ENCODE results near the gene SLC26A2. TPM values are rescaled to one million over a fixed set of nuclear protein-coding genes. Genes with fewer than 3 reads are reported as not detected.

The SLC26A2 gene
- total and polyA plus RNA-seq, 2 of the 8 experiments (the other 6 are each of a cell fraction or from before 2014, with no cell fraction given) = 3.7 to 11.4 TPM

- H4K5ac ChIP-seq (ENCODE audit: insufficient read length, low read depth, low read length) = no peak overlapping the region
- no peak overlapping the region for H3K23ac ChIP-seq (ENCODE audit: insufficient read length)
- no peak overlapping the region for H2BK120ac ChIP-seq (replicated peaks; ENCODE audit: low read depth, low read length)
- no peak overlapping the region for H2AFZ ChIP-seq (ENCODE audit: low read length)
- H3K27me3 ChIP-seq (replicated peaks in 1 of 4; ENCODE audit: control insufficient read depth in 3 of 4, extremely low read depth in 1 of 4, insufficient read depth in 3 of 4, low read length in 3 of 4) = no peaks in the 10 kb centered on the region
- no peak overlapping the region for H2BK12ac ChIP-seq (ENCODE audit: low read depth, low read length)
- H3K18ac ChIP-seq (ENCODE audit: extremely low read depth, low read length) = no peak overlapping the region
- no peak overlapping the region for H4K8ac ChIP-seq (ENCODE audit: extremely low read depth, insufficient read depth, low read length)
- H3K4me1 ChIP-seq (replicated peaks in 1 of 4; ENCODE audit: control insufficient read depth in 3 of 4, insufficient read depth in 4 of 4, low read length in 3 of 4) = peaks cover 0 to 4% (median 2%) of the 10 kb centered on the region in 4 experiments; a peak in 4 of 7 replicates
- H3K9ac ChIP-seq (replicated peaks in 1 of 4; ENCODE audit: extremely low read depth in 1 of 4, low read depth in 3 of 4, low read length in 3 of 4) = peak overlapping the region in 2 of 4 experiments; percentile 74 to 91; a peak in 2 of 7 replicates
- H4K91ac ChIP-seq (replicated peaks; ENCODE audit: insufficient read length, low read length) = no peak overlapping the region
- H3K56ac ChIP-seq (replicated peaks; ENCODE audit: insufficient read length, low read depth, low read length) = no peak overlapping the region
- no peaks in the 10 kb centered on the region for H3K9me3 ChIP-seq (ENCODE audit: insufficient read depth in 2 of 2, low read depth in 1 of 2, low read length in 1 of 2)
- H3K79me2 ChIP-seq (ENCODE audit: control insufficient read depth in 1 of 2, insufficient read depth in 2 of 2, low read length in 2 of 2) = peaks cover 5 to 33% of the 10 kb centered on the region in 2 experiments
- ChIA-PET CTCF (ENCODE audit: partially characterized antibody) (interaction anchor here (0.6 to 4.7 kb wide), 5 partner anchors 8 to 242 kb away, joined by 3 to 20 read pairs (median 5); no protein-coding TSS in a partner anchor), POLR2A (ENCODE audit: partially characterized antibody) (interaction anchor here (1.5 to 1.8 kb wide), 3 partner anchors 9 to 23 kb away, joined by 4 to 8 read pairs (median 5); no protein-coding TSS in a partner anchor)
- no peak overlapping the region for H3K4ac ChIP-seq (replicated peaks; ENCODE audit: insufficient read length, low read depth, low read length)
- H2BK15ac ChIP-seq (ENCODE audit: low read length) = no peak overlapping the region
- H3K4me2 ChIP-seq (ENCODE audit: insufficient read depth in 1 of 2, low read depth in 2 of 2, low read length in 2 of 2) = peak overlapping the region; percentile 92 to 94
- no peaks in the 10 kb centered on the region; a peak in 2 of 8 replicates for H3K36me3 ChIP-seq (ENCODE audit: control insufficient read depth in 2 of 4, insufficient read depth in 4 of 4, low read length in 3 of 4)
- FAIRE-seq (no peak), DNase-seq (ENCODE audit: low read depth in 1 of 2, low spot score in 2 of 2) (no peak)
- H3K14ac ChIP-seq (ENCODE audit: insufficient read length) = no peak overlapping the region
- no peak overlapping the region for H2BK5ac ChIP-seq (ENCODE audit: low read depth, low read length)
- H4K20me1 ChIP-seq (replicated peaks in 1 of 2; ENCODE audit: control insufficient read depth in 1 of 2, insufficient read depth in 2 of 2, low read length in 2 of 2) = peaks cover 3 to 15% of the 10 kb centered on the region in 2 experiments
- H3K27ac ChIP-seq (ENCODE audit: low read depth, low read length) = no peak overlapping the region
- no peak for TF ChIP-seq ATF3 (IDR thresholded peaks at IDR 0.05; ENCODE audit: insufficient read depth, low read depth, low read length)
- H3K23me2 ChIP-seq (ENCODE audit: low read depth, low read length) = peaks cover 14% of the 10 kb centered on the region
- peak overlapping the region; percentile 54 to 92 (median 89); a peak in 5 of 8 replicates for H3K4me3 ChIP-seq (ENCODE audit: extremely low read depth in 1 of 4, insufficient read depth in 2 of 4, low read depth in 3 of 4, low read length in 4 of 4)
- no peak overlapping the region for H2BK20ac ChIP-seq (ENCODE audit: low read length)
- peaks cover 5% of the 10 kb centered on the region; the same call in 1 of the 2 replicates for H3K79me1 ChIP-seq (ENCODE audit: low read depth, low read length)
- no peak overlapping the region for H2AK5ac ChIP-seq (ENCODE audit: low read depth, low read length)
- 87% methylated on average over 3 of the region's 3 CpGs; no CpG with 5 or more reads in 1 of the 2 experiments for WGBS, 2 experiments (ENCODE audit: extremely low coverage in 1 of 2, insufficient coverage in 1 of 2, insufficient read length in 1 of 2, insufficient replicate concordance in 2 of 2, low coverage in 1 of 2, low lambda C conversion rate in 2 of 2, missing lambda C conversion rate in 1 of 2)
These were observed 38.8 kb downstream of the SLC26A2 start for GRCh38 chr5:149999359-149999758.
